GM18517 (cell line): ENCODE results near the gene GRIK1.

Experiments used
- ATAC-seq: cut with Tn5 transposase; IDR thresholded peaks from one replicate; pipeline ENCODE4 v1.9.1; 2021; ENCODE audit warnings: mild to moderate bottlenecking, moderate library complexity; ENCODE audit not compliant: unreplicated experiment

Gene GRIK1

DNA sequence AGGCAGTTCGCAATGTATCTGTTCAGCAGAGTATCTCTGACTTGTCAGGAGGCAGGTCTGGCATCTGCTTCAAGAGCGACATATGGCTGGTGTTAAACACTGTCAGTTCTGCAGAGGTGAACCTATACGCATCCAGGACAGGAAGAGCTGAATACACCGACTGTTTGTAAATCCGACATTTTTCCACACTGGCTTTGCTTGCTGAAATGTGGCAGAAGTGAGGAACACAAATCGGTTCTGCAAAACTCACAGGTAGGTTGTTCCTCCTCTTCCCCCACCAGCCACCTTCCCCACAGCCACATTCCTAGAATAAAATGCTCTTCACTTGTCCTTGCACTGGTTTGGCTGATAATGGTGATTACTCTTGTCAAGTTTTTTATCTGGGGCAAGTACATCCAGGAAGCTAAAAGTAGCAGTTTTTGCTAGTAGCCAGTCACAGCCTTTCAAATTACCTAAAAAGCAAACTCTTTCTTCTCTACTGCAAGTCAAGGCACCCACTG, 289.2 kb downstream of the GRIK1 start:
- ATAC-seq: no peak

DNA sequence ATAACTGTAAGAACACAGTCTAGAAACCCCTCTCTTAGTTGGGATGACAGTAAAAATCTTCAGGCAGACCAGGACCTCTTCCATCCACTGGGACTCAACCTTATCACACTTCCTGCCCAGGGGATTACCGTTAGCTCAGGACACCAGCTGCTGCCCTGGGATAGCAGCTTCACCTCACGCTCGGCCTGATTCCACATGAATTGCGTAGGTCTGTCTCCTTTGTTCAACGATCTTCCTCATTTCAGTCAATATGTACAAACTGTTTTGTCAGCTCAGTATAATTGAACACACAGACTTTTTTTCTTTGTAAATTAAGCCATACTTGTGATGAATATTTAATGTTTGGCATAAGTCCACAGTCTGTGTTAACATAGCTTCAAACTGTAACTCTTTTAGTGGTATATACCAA, 290.4 kb downstream of the GRIK1 start:
- no peak for ATAC-seq

DNA sequence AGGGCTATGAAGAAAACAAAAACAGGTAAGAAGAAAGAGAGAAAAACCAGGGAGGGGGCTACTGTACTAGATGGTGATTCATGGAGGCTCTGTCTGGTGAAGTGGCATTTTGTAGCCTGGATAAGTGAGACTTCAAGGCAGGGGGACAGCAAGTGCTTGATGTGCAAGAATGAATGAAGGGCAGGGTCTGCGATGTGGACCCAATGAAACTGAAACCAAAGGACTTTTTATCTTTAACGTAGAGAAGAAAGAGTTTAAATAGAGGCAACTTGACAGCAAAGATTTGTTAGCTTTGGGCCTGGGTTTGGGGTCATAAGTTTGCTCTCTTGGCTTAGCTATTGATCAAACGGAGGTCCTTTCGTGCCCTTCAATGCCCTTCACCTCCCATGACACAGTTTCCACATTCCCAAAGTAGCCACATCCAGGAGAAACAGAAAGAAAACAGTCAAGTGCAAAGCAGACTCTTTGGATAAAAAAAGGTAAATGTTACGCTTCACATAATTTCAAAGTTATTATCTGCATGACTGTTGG, 291.0 kb downstream of the GRIK1 start:
- no peak for ATAC-seq

DNA sequence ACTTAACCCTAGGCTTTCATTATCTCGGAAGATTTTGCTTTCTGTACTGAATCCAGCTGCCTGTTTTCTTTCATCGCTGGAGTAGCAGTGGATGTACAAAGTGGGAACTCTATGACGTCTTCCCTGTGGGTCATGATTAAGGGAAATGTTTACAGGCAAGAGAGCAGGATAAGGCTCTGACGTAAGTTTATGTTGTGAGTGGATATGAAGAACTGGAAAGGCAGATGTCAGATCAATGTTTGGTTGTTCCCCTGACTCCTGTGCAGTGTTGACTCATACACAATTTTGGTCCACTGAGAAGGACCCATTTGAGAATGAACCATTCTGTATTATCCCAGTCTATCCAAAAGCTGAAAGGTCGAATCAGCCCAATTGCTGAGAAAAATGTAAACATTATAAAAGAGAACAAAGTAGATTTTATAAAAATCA, 292.4 kb downstream of the GRIK1 start:
- ATAC-seq: no peak

DNA sequence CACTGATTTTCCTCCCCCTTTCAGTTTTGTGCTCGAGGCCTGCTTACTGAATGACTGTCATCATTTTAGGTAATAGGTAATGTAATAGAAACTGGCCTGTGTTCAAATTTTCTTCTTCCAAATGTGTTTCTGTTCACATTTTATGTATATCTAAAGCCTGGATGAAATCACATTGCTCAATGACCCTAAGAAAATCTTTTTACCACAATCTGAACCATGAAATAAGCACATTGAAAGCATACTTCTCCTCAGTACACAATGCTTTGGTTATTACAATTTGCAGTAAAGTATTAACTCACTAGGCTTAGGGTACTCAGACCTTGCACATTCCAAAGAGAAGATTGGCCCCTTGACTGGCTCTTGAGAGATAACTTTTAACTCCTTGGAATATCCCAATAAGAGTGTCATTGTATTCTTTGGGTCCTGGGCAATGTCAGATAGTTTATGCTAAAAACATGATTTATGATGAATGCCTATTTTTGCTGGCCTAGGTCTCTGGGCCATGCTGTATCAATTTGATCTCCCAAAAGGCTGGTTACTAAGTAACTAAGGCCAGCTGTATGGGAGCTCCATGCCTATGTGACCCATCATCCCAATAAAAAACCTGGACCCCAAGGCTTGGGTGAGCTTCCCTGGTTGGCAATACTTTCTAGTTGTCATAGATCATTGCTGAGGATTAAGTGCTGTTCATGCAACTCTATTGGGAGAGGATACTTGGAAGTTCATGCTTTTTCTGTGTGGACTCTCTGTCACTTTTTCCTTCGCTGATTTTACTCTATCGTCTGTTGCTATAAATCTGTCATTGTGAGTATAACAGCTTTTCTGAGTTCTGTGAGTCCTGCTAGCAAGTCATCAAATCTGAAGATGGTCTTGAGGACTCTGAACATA, 293.9 kb downstream of the GRIK1 start:
- ATAC-seq: no peak

DNA sequence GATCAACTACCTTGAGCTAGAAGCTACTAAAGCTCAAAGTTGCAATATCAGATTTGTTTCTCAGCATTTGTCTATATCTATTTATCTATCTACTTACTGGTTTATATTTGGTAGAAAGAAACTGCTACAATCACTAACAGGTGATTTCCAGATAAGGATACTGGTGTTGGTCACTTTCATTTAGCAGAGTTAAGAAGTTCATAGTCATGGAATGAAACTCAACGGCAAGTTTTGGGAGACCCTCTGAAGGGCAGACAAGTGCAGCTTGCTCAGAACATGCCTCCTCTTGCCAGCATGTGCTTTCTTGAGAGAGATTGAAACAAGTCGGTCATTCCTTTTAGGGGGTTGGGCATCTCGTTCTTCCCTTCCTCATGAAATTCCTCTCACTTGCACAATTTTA, 296.5 kb downstream of the GRIK1 start:
- ATAC-seq: no peak

DNA sequence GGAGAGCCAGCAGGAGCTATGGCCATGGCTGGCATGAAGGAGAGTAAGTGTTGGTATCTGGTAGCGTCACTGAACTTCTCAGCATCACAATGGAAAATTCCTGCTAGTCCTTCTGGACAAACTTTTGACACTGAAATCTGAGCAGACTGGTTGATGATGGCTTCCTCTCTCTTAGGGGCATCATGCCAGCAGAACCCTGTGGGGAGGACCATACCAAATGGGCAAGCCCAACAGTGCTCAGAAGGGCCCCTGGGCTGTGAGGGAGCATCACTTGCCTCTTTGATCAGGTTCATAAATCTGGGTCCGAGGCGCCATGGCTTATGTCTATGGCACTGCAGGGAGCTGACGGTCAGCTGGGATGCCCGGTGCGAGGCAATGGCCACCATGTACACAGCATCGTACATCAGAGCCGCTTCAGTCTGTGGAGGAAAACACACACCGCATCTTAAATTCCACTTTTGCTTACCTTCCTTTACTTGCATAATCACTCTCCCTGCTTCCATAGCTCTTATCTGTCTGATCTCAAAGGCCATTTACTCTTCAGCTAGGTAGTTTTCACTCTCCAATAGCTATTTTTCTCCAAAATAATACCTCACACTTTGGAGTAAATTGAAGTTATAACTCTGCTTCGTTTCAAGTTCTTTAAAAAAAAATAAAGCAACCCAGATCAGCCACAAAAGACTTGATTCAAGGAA, 297.1 kb downstream of the GRIK1 start:
- ATAC-seq: no peak

DNA sequence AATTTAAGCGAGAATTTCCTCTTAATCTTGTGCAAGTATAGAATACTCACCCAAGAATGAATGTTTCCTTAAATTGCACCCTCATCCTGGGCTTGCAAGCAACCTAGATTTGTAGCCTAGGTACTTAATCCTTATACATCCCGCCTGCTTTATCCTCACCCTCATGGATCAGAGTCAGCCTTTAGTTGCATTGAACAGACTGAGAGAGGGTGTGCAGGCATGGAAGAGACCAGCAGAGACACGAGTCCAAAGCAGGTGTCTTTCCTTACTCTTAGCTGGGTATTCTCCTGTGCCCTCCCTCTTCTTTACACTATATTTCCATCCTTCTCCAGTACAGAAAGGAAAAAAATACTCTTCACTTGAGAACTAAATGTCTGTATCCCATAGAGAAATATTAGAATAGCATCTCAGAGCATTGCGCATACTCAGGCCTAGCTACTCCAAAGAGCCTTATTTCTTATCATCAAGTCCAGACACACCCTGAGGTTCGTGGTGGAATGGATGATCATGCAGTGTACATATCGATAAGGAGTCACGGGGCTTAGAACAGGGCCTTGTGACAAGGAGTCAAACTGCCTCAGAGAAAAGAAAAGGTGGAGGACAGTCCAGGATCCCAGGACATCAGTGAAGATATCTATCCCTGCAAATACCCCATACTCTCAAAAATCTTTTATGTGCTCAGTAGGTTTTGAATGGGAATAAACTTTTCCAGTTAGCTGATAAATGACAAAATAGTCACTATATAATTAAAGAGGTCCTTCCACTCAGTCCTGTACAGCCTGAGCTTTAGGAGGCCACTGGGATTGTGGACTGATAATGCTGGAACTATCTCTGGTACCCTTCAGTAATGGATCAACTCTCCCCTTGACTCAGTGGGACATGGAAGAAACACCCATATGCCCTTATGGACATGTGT, 297.9 kb downstream of the GRIK1 start:
- ATAC-seq: no peak

DNA sequence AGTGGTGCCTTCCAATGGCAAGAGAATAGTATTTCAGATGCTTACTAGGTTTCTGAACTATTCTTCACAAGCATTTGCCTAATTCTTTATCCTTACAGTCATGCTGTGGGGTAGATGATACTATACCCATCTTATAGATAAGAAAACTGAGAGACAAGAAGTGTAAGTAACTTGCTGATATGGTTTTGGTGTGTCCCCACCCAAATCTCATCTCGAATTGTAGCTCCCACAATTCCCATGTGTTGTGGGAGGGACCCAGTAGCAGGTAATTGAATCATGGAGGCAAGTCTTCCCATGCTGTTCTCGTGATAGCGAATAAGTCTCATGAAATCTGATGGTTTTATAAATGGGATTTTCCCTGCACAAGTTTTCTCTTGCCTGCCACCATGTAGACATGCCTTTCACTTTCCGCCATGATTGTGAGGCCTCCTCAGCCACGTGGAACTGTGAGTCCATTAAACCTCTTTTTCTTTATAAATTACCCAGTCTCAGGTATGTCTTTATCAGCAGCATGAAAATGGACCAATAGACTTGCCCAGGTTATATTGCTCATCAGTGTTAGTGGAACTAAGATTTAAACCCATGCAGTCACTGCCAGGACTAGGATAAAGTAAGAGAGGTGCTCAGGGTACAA, 298.7 kb downstream of the GRIK1 start:
- no peak for ATAC-seq

DNA sequence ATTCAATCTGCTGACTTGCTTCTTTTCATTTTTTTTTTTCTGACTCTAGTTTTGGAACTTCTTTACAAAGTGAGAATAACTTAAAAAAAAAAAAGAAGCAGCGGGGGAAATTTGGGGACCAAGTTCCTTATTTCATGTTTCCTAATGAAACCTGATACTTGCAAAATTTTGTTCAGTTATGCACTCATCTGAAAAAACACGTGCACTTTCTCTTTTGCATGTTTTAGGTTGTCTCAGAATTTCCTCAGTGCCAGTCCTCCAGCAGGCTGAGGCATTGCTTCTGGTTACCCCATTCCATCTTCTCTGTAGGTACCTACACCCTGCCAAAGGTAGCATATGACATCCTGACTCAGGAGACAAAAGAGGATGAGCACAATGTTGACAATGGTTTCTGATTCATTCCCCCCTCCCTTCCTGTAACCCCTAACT, 299.7 kb downstream of the GRIK1 start:
- no peak for ATAC-seq

DNA sequence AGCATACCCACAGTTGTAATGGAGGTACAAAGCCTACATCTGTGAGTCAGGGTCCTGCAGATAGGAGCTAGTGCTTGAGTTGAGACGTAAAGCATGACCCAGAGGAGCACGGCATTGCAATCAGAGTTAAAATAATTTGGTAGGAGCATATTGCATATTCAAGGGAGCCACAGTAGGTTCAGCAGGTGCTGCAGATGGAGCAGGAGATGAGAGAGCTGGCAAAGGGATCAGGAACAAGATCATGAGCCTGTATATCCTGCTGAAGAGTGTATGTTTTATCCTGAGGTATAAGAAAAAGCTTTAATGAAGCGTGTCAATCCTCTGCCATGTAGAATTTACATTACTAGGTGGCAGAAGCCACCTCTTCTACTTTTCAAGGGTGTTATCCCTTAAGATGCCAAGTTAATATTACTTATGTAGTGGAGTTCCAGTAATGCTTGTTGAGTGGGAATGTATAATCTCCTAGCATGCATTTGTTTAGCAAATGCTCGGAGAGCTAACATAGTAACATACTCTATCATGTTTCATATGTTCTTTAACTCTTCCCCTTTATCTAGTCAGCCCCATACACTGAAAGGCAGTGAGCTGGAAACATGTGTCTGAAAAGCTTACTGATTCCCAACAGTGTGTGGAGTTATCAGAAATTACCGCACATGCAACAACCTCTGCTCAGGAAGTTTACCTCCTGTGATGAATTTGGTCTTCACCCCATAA, 300.3 kb downstream of the GRIK1 start:
- ATAC-seq: no peak

DNA sequence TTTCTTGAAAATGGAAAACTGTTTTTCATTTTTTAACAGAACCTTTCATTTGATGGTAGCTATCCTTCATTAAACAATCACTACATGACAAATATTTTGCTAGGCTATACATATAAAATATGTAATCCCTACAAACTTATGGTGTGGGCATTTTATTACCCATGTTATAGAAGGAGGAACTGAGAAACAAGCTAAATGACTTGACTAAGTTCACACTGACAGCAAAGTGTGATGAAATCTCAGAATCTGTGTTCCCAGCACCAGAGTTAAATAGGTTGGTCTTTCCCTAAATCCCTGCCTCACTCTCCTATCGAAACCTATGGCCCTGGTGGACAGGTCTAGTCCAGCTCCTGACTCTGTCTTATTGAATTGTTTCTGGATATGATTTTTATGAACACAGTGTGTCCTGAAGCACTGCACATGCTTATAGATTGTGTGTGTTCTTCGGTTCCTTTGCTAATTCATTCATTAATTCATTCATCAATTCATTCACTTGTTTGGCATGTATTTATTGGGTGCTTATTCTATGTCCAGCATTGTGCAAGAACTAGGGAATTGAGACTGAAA, 301.0 kb downstream of the GRIK1 start:
- ATAC-seq: peak; percentile 57

DNA sequence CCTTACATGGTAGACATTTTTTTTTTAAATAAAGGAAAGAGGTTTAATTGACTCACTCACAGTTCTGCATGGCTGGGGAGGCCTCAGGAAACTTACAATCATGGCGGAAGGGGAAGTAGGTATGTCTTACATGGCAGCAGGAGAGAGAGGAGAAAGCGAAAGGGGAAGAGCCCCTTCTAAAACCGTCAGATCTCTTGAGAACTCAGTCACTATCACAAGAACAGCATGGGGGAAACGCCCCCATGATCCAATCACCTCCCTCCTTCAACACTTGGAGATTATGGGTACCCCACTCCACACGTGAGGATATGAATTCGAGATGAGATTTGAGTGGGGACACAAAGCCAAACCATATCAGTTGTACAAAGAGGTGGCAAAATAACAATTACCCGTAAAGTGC, 301.7 kb downstream of the GRIK1 start:
- ATAC-seq: no peak

DNA sequence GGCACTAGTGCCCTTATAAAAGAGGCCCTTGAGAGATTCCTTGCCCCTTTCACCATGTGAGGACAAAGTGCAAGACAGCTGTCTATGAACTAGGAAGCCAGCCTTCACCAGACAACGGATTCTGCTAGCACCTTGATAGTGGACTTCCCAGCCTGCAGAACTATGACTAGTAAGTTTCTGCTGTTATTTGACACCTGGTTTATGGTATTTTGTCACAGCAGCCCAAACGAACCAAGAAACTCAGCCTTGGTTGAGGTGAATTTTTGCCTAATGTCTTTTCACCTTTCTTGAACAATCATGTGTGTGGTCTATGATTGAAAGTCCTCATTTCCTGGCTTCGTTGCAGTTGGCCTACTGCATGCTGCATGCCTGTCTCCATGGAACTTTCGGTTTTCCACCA, 302.2 kb downstream of the GRIK1 start:
- no peak for ATAC-seq

DNA sequence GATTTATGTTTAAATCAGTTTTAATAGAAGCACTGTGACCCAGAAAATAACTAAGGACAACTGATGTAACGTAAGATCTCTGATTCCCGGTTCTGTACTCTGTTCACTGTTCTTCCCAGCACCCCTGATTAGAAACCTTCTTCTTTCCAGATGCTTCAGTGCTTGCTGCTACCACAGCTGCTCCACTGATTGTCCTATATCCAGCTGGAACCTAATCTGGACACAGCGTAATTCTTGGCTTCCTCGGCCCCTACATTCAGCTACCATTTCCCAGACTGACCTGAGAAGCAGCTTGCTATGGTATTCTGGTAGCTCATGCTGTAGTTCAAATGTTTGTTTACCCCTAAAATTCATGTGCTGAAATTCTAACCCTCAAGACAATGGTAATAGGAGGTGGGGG, 302.7 kb downstream of the GRIK1 start:
- no peak for ATAC-seq

DNA sequence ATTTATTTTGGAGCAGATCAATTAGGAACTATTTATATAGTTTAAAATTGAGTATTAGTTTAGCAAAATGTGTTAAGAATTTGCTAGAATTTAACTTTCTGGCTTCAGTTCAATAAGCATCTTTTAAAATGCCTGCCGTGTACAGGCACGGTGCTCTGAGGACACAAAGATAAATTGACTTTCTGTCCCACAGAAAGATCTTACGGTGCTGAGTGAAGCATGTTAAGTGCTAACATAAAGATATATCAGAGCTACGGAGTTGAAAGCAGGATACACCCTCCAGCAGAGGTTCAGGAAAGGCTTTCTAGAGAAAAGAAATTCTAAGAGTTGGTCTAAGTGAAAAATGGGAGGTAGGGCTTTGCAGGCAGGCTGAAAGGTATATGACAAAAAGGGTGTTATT, 305.4 kb downstream of the GRIK1 start:
- no peak for ATAC-seq

DNA sequence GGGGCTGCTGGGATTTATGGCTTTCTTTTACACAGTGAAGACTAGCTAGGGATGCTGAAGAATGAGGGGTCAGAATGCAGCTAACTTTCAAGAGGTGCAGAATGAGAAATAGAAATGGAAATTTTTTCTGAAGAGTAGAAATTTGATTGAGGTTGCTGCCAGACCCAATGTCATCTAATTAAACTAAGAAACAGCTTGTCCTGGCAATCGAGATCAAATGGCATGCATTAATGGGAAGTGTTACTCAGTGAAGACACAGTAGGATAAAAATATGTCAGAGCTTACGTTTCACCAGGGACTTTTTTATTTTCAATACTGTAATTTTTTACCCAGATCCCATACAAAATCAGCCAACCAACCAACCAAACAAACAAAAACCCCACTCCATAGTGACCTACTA, 306.0 kb downstream of the GRIK1 start:
- no peak for ATAC-seq

DNA sequence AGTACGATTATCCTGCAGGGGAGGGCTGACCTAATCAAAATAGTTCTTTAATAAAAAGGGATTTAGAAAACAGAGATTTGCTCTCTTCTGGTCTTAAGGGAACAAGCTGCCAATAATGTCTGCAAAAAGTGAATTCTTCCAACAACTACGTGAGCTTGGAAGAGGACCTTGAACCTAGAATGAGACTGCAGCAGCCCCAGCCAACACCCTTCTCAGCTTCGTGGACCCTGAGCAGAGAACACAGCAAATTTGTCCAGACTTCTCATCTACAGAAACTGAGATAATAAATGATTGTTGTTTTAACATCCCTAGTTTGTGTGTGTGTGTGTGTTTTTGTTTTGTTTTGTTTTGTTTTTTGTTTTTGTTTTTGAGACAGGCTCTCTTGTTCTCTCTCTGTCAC, 309.4 kb downstream of the GRIK1 start:
- no peak for ATAC-seq

DNA sequence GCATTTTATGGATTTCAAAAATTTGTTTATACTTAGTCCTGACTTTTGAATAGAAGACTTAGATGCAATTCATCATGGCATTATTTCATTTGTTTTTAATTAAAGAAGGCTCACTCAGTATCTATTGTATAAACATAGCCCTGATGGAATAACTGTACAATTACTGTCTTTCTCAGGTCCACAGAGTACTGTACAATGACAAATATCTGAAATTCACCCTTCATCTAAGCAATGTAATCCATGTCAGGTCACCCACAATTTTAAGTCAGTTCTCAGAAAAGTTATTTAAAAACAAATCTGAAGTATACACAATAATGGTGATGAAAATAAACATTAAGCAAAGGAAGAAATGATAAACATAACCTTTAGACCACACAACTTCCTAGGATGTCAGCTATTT, 311.9 kb downstream of the GRIK1 start:
- ATAC-seq: no peak
